Measurements from ENCODE around the gene SOX18.

DNA sequence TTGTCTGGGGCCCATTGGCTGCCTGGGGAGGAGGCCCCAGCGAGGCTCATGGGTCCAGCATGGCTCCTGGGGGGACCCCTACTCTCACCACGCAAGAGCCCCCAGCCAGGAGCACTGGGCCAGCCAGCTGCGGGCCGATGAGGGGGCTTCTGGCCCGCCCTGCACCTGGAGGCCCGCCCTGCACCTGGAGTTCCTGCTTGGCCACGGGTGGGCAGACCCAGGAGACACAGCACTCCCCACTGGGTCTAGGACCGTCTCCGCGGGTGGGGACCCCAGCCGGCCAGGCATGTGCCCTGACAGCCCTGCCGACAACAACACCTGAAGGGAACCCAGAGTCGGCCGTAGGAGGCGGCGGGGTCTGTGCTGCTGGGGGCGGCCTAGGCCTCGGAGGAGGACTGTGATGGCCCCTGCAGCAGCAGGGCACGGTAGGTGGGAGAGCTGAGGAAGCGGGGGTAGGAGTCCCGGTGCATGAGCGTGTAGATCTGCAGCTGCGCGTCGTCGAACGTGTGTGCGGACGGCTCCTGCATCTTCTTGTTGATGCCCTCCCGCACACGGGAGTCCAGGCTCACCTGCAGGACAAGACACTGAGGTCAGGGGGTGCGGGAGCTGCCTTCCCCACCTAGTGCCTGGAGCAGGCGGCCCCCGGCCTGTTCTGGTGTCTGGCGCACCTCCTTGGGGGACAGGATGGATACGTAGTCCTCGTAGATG, 24.2 kb upstream of the SOX18 start:
- TF ChIP-seq, protein P1, sequence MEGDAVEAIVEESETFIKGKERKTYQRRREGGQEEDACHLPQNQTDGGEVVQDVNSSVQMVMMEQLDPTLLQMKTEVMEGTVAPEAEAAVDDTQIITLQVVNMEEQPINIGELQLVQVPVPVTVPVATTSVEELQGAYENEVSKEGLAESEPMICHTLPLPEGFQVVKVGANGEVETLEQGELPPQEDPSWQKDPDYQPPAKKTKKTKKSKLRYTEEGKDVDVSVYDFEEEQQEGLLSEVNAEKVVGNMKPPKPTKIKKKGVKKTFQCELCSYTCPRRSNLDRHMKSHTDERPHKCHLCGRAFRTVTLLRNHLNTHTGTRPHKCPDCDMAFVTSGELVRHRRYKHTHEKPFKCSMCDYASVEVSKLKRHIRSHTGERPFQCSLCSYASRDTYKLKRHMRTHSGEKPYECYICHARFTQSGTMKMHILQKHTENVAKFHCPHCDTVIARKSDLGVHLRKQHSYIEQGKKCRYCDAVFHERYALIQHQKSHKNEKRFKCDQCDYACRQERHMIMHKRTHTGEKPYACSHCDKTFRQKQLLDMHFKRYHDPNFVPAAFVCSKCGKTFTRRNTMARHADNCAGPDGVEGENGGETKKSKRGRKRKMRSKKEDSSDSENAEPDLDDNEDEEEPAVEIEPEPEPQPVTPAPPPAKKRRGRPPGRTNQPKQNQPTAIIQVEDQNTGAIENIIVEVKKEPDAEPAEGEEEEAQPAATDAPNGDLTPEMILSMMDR (conservative IDR thresholded peaks at IDR 0.05; ENCODE audit: low read depth, low read length) = no peak
- TF ChIP-seq POLR2A (IDR thresholded peaks at IDR 0.05; ENCODE audit: low read depth, low read length) = no peak
- TF ChIP-seq CEBPB (IDR thresholded peaks at IDR 0.05; ENCODE audit: low read depth, low read length) = no peak
- TF ChIP-seq, protein P2, sequence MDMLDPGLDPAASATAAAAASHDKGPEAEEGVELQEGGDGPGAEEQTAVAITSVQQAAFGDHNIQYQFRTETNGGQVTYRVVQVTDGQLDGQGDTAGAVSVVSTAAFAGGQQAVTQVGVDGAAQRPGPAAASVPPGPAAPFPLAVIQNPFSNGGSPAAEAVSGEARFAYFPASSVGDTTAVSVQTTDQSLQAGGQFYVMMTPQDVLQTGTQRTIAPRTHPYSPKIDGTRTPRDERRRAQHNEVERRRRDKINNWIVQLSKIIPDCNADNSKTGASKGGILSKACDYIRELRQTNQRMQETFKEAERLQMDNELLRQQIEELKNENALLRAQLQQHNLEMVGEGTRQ (IDR thresholded peaks at IDR 0.05; ENCODE audit: low read depth, low read length) = no peak
- TF ChIP-seq RFX5 (IDR thresholded peaks at IDR 0.05; ENCODE audit: low read depth, low read length) = no peak
- no peak for TF ChIP-seq MAZ (IDR thresholded peaks at IDR 0.05; ENCODE audit: borderline replicate concordance, low read depth, low read length)
- no peak for TF ChIP-seq MAFK (IDR thresholded peaks at IDR 0.05; ENCODE audit: low read depth, low read length)
- no peak for TF ChIP-seq BHLHE40 (IDR thresholded peaks at IDR 0.05; ENCODE audit: low read depth, low read length)
- TF ChIP-seq MXI1 (IDR thresholded peaks at IDR 0.05; ENCODE audit: borderline replicate concordance, low read depth, low read length) = no peak
- TF ChIP-seq SMC3 (IDR thresholded peaks at IDR 0.05; ENCODE audit: low read depth, low read length) = no peak
